Measurements from ENCODE around the gene SH2D3A. TPM values are rescaled to one million over a fixed set of nuclear protein-coding genes. Genes with fewer than 3 reads are reported as not detected.

Gene SH2D3A
- total RNA-seq, 1 experiment from 2014 or later = not detected

GRCh38 chr19:6737873-6738786 is 29.1 kb downstream of the SH2D3A start:
- peak; percentile 79 for DNase-seq (ENCODE audit: low read depth)

GRCh38 chr19:6737284-6737872 is 29.9 kb downstream of the SH2D3A start, which contains the start of gene GPR108:
TSS of gene GPR108 (minus strand) at chr19:6737580. CDS start at chr19:6737576, 4 bp downstream.
- DNase-seq (ENCODE audit: low read depth) = peak; percentile 100

- DNase-seq (ENCODE audit: low read depth) = no peak
These were observed 30.3 kb downstream of the SH2D3A start for GRCh38 chr19:6736917-6737283.

- DNase-seq (ENCODE audit: low read depth) = peak; percentile 86
These were observed 30.9 kb downstream of the SH2D3A start for GRCh38 chr19:6736169-6736916.

GRCh38 chr19:6735181-6735911 is 31.9 kb downstream of the SH2D3A start:
- DNase-seq (ENCODE audit: low read depth) = no peak

- DNase-seq (ENCODE audit: low read depth) = no peak
These were observed 33.0 kb downstream of the SH2D3A start for GRCh38 chr19:6734096-6734696.

GRCh38 chr19:6733338-6734095 is 33.7 kb downstream of the SH2D3A start:
- DNase-seq (ENCODE audit: low read depth) = no peak

GRCh38 chr19:6732803-6733337 is 34.4 kb downstream of the SH2D3A start:
- no peak for DNase-seq (ENCODE audit: low read depth)

- DNase-seq (ENCODE audit: low read depth) = no peak
These were observed 35.4 kb downstream of the SH2D3A start for GRCh38 chr19:6731822-6732221.

- DNase-seq (ENCODE audit: low read depth) = no peak
These were observed 36.1 kb downstream of the SH2D3A start for GRCh38 chr19:6730941-6731670.

GRCh38 chr19:6730153-6730804 is 37.0 kb downstream of the SH2D3A start:
- DNase-seq (ENCODE audit: low read depth) = no peak

- DNase-seq (ENCODE audit: low read depth) = no peak
These were observed 37.6 kb downstream of the SH2D3A start for GRCh38 chr19:6729573-6730152.

GRCh38 chr19:6728346-6728745 is 38.9 kb downstream of the SH2D3A start:
- DNase-seq (ENCODE audit: low read depth) = no peak

GRCh38 chr19:6725513-6726231 is 41.6 kb downstream of the SH2D3A start:
- DNase-seq (ENCODE audit: low read depth) = no peak

GRCh38 chr19:6724631-6725492 is 42.4 kb downstream of the SH2D3A start:
- no peak for DNase-seq (ENCODE audit: low read depth)

- no peak for DNase-seq (ENCODE audit: low read depth)
These were observed 43.5 kb downstream of the SH2D3A start for GRCh38 chr19:6723738-6724137.

GRCh38 chr19:6723108-6723618 is 44.1 kb downstream of the SH2D3A start:
- no peak for DNase-seq (ENCODE audit: low read depth)
